ENCODE measurements around the gene RPS2.

The RPS2 gene

GRCh38 chr16:1980030-1980769 lies 15.6 kb upstream of the RPS2 start:
- H3F3A ChIP-seq (ENCODE audit: insufficient read depth), result no peaks in the 10 kb centered on the region
- no peaks in the 10 kb centered on the region for H4K20me1 ChIP-seq (ENCODE audit: low read depth, low read length)
- H3K9me3 ChIP-seq (ENCODE audit: insufficient read depth, low read length), result no peaks in the 10 kb centered on the region
- no peak overlapping the region for H3K27ac ChIP-seq (ENCODE audit: low read depth, low read length)
- H3K9ac ChIP-seq (ENCODE audit: low read length), result no peak overlapping the region
- no peaks in the 10 kb centered on the region for H3K79me2 ChIP-seq (ENCODE audit: insufficient read depth, low read length)
- no peaks in the 10 kb centered on the region for H3K36me3 ChIP-seq (ENCODE audit: low read length)
- H3K27me3 ChIP-seq (ENCODE audit: low read length), result no peaks in the 10 kb centered on the region
- H3K4me3 ChIP-seq (ENCODE audit: insufficient read depth, low read length, poor library complexity, severe bottlenecking), result no peak overlapping the region
- H3K4me2 ChIP-seq (ENCODE audit: low read depth, low read length, poor library complexity, severe bottlenecking), result no peak overlapping the region
- TF ChIP-seq EZH2phosphoT487 (conservative IDR thresholded peaks at IDR 0.05; ENCODE audit: low read length), result no peak
- TF ChIP-seq CTCF (IDR thresholded peaks at IDR 0.05; ENCODE audit: insufficient read depth, low read length, poor library complexity, severe bottlenecking), result no peak
- H2AFZ ChIP-seq (ENCODE audit: low read depth, low read length, severe bottlenecking), result no peak overlapping the region
- H3K9me2 ChIP-seq (replicated peaks; ENCODE audit: insufficient read depth, low read length), result no peaks in the 10 kb centered on the region

GRCh38 chr16:1979271-1980029 lies 14.8 kb upstream of the RPS2 start:
- H3K27me3 ChIP-seq (ENCODE audit: low read length), result no peaks in the 10 kb centered on the region
- TF ChIP-seq CTCF (IDR thresholded peaks at IDR 0.05; ENCODE audit: insufficient read depth, low read length, poor library complexity, severe bottlenecking) (no peak), EZH2phosphoT487 (conservative IDR thresholded peaks at IDR 0.05; ENCODE audit: low read length) (no peak)
- H3K36me3 ChIP-seq (ENCODE audit: low read length), result no peaks in the 10 kb centered on the region
- no peaks in the 10 kb centered on the region for H3K79me2 ChIP-seq (ENCODE audit: insufficient read depth, low read length)
- no peaks in the 10 kb centered on the region for H3K9me2 ChIP-seq (replicated peaks; ENCODE audit: insufficient read depth, low read length)
- H4K20me1 ChIP-seq (ENCODE audit: low read depth, low read length), result no peaks in the 10 kb centered on the region
- no peaks in the 10 kb centered on the region for H3F3A ChIP-seq (ENCODE audit: insufficient read depth)
- no peak overlapping the region for H3K4me3 ChIP-seq (ENCODE audit: insufficient read depth, low read length, poor library complexity, severe bottlenecking)
- H3K27ac ChIP-seq (ENCODE audit: low read depth, low read length), result no peak overlapping the region
- no peak overlapping the region for H2AFZ ChIP-seq (ENCODE audit: low read depth, low read length, severe bottlenecking)
- no peaks in the 10 kb centered on the region for H3K9me3 ChIP-seq (ENCODE audit: insufficient read depth, low read length)
- H3K9ac ChIP-seq (ENCODE audit: low read length), result no peak overlapping the region
- H3K4me2 ChIP-seq (ENCODE audit: low read depth, low read length, poor library complexity, severe bottlenecking), result no peak overlapping the region

GRCh38 chr16:1978476-1979120 lies 14.0 kb upstream of the RPS2 start:
- H3K9me2 ChIP-seq (replicated peaks; ENCODE audit: insufficient read depth, low read length), result no peaks in the 10 kb centered on the region
- H3K4me2 ChIP-seq (ENCODE audit: low read depth, low read length, poor library complexity, severe bottlenecking), result no peak overlapping the region
- no peak overlapping the region for H3K27ac ChIP-seq (ENCODE audit: low read depth, low read length)
- H2AFZ ChIP-seq (ENCODE audit: low read depth, low read length, severe bottlenecking), result no peak overlapping the region
- H3K4me3 ChIP-seq (ENCODE audit: insufficient read depth, low read length, poor library complexity, severe bottlenecking), result no peak overlapping the region
- H3K9me3 ChIP-seq (ENCODE audit: insufficient read depth, low read length), result no peaks in the 10 kb centered on the region
- peaks cover 5% of the 10 kb centered on the region for H3K79me2 ChIP-seq (ENCODE audit: insufficient read depth, low read length)
- H3F3A ChIP-seq (ENCODE audit: insufficient read depth), result no peaks in the 10 kb centered on the region
- H3K27me3 ChIP-seq (ENCODE audit: low read length), result no peaks in the 10 kb centered on the region
- H4K20me1 ChIP-seq (ENCODE audit: low read depth, low read length), result no peaks in the 10 kb centered on the region
- no peak overlapping the region for H3K9ac ChIP-seq (ENCODE audit: low read length)
- H3K36me3 ChIP-seq (ENCODE audit: low read length), result no peaks in the 10 kb centered on the region
- TF ChIP-seq EZH2phosphoT487 (conservative IDR thresholded peaks at IDR 0.05; ENCODE audit: low read length) (no peak), CTCF (IDR thresholded peaks at IDR 0.05; ENCODE audit: insufficient read depth, low read length, poor library complexity, severe bottlenecking) (no peak)
